Right lobe of liver (tissue), 4 donors: Measurements from ENCODE around the gene TCF12.

Experiments used
- POLR2A ChIP-seq: fragments of 450-650 bp; IDR thresholded peaks from one replicate; pipeline ENCODE4 v1.6.1; 2017; ENCODE audit warnings: antibody characterized with exemption, mild to moderate bottlenecking
- TF ChIP-seq, protein P1 (sequence below), 4 donors: fragments of 200-600 bp in 3 of 4; fragments of 450-650 bp in 1 of 4; IDR thresholded peaks; one replicate each; pipeline versions ENCODE4 v1.5.1 to v1.8.0; 2016 to 2022; ENCODE audit warnings: antibody characterized with exemption in 4 of 4, mild to moderate bottlenecking in 2 of 4
- donor health status: DM: no; HTN: no; CAD: no.
- donor health status: DM: no; HTN: no; CAD: no.
- donor health status: DM: no; HTN: yes; CAD: no.

DNA sequence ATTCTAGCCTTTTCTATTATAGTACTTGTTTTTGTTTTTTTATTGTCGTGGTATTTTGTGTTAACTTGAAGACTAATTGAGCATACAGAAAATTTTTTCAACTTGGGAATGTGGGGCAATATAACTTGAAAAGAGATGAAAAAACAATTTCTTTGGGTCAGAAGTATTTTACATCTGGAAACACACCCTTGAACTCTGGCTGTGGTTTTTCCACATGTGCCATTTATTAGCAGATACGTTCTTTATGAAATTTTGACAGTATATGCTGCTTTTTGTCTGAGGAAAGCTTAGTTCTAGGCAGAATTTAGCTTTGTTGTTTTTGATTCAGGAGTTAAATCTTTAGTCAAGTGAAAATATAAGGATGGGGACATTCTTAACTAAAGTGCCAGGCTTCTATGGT, 44.7 kb downstream of the TCF12 start:
- TF ChIP-seq, protein P1, sequence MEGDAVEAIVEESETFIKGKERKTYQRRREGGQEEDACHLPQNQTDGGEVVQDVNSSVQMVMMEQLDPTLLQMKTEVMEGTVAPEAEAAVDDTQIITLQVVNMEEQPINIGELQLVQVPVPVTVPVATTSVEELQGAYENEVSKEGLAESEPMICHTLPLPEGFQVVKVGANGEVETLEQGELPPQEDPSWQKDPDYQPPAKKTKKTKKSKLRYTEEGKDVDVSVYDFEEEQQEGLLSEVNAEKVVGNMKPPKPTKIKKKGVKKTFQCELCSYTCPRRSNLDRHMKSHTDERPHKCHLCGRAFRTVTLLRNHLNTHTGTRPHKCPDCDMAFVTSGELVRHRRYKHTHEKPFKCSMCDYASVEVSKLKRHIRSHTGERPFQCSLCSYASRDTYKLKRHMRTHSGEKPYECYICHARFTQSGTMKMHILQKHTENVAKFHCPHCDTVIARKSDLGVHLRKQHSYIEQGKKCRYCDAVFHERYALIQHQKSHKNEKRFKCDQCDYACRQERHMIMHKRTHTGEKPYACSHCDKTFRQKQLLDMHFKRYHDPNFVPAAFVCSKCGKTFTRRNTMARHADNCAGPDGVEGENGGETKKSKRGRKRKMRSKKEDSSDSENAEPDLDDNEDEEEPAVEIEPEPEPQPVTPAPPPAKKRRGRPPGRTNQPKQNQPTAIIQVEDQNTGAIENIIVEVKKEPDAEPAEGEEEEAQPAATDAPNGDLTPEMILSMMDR (IDR thresholded peaks at IDR 0.05), result no peak
- no peak for TF ChIP-seq POLR2A
